Fibroblast of the aortic adventitia (primary cell): ENCODE data around the gene PLCB3. TPM values are rescaled to one million over a fixed set of nuclear protein-coding genes. Genes with fewer than 3 reads are reported as not detected.
A peak's percentile ranks its signal among the peaks of the same experiment; 100 is the strongest.

Experiments used
- DNase-seq: peaks from one replicate; pipeline ENCODE4 v3.0.0-alpha.2; 2010; ENCODE audit warnings: low read depth
- H3K4me3 ChIP-seq: 2 replicates; pipeline ENCODE4 v1.5.1; 2011; ENCODE audit warnings: low read depth, mild to moderate bottlenecking, control low read depth, low read length, moderate library complexity
- CTCF ChIP-seq: IDR thresholded peaks from 2 replicates; pipeline ENCODE4 v1.5.1; 2011; ENCODE audit warnings: mild to moderate bottlenecking, low read length, control low read depth, inconsistent platforms; ENCODE audit not compliant: insufficient read depth
- total RNA-seq: library from RNA; depleted of rRNA; stranded (reverse); fragments of >200 nt; gene quantifications from 2 replicates; pipeline ENCODE4 v1.2.3, GENCODE V29; 2012; ENCODE audit warnings: low replicate concordance

Gene PLCB3
- total RNA-seq, 1 donor = 47.5 TPM

GRCh38 chr11:64220271-64220670, 31.1 kb upstream of the PLCB3 start:
- H3K4me3 ChIP-seq = no peak overlapping the region
- no peak for TF ChIP-seq CTCF
- no peak for DNase-seq

- no peak overlapping the region for H3K4me3 ChIP-seq
- no peak for DNase-seq
These were observed 30.5 kb upstream of the PLCB3 start for GRCh38 chr11:64220798-64221197.

GRCh38 chr11:64222651-64223000, 28.7 kb upstream of the PLCB3 start:
- no peak for TF ChIP-seq CTCF
- H3K4me3 ChIP-seq = no peak overlapping the region
- DNase-seq = no peak

More at GRCh38 chr11:64220798-64221197, 30.5 kb upstream of the PLCB3 start:
- no peak for TF ChIP-seq CTCF

- no peak for DNase-seq
- no peak overlapping the region for H3K4me3 ChIP-seq
- no peak for TF ChIP-seq CTCF
These were observed 28.2 kb upstream of the PLCB3 start for GRCh38 chr11:64223001-64223651.

- TF ChIP-seq CTCF = no peak
- no peak for DNase-seq
- no peak overlapping the region for H3K4me3 ChIP-seq
These were observed 27.0 kb upstream of the PLCB3 start for GRCh38 chr11:64224151-64224890.

- H3K4me3 ChIP-seq = peak overlapping the region; percentile 90
- DNase-seq = no peak
- TF ChIP-seq CTCF = no peak
These were observed 26.3 kb upstream of the PLCB3 start for GRCh38 chr11:64224891-64225607.
